HepG2 (cell line): ENCODE measurements around the gene RAET1E. TPM values are rescaled to one million over a fixed set of nuclear protein-coding genes. Genes with fewer than 3 reads are reported as not detected.

ENCODE experiments used
- AGO2 ChIP-seq: fragments of 200-400 bp; formaldehyde crosslinking; optimal IDR thresholded peaks from 2 replicates; pipeline ENCODE3; 2017; ENCODE audit warnings: mild to moderate bottlenecking, low read depth, low read length, moderate library complexity
- BCL6 ChIP-seq: IDR thresholded peaks from 2 replicates; pipeline ENCODE4 v1.6.1; 2016; ENCODE audit warnings: missing genetic modification reagents, missing compliant biosample characterization
- CREM ChIP-seq, 2 experiments: sonication (generic) in 1 of 2; formaldehyde crosslinking in 1 of 2; IDR thresholded peaks; 2 replicates each; pipeline versions ENCODE4 v1.4.0 to v1.6.1; 2016 to 2020; ENCODE audit warnings: antibody characterized with exemption in 1 of 2, mild to moderate bottlenecking in 1 of 2, missing genetic modification reagents in 1 of 2
- ERF ChIP-seq: IDR thresholded peaks from 2 replicates; pipeline ENCODE4 v1.6.1; 2018; ENCODE audit warnings: missing biosample characterization, missing genetic modification reagents
- FOSL2 ChIP-seq: sonication (generic); formaldehyde crosslinking; IDR thresholded peaks from 2 replicates; pipeline ENCODE4 v1.4.0; 2020; ENCODE audit warnings: missing genetic modification reagents
- MIER3 ChIP-seq: IDR thresholded peaks from 2 replicates; pipeline ENCODE4 v1.6.1; 2016; ENCODE audit warnings: missing compliant biosample characterization, borderline replicate concordance
- NFIC ChIP-seq: IDR thresholded peaks from 2 replicates; pipeline ENCODE4 v1.6.1; 2012; ENCODE audit warnings: mild to moderate bottlenecking, low read length, inconsistent platforms
- RARA ChIP-seq: IDR thresholded peaks from 2 replicates; pipeline ENCODE4 v1.6.1; 2016; ENCODE audit warnings: missing genetic modification reagents, missing compliant biosample characterization
- SOX5 ChIP-seq: IDR thresholded peaks from 2 replicates; pipeline ENCODE4 v1.6.1; 2016; ENCODE audit warnings: borderline replicate concordance
- STAT5B ChIP-seq: sonication (generic); formaldehyde crosslinking; IDR thresholded peaks from 2 replicates; pipeline ENCODE4 v1.4.0; 2020; ENCODE audit warnings: missing genetic modification reagents
- SUZ12 ChIP-seq: fragments of 150-350 bp; IDR thresholded peaks from 2 replicates; pipeline ENCODE4 v1.6.1; 2014; ENCODE audit warnings: low read depth, low read length
- ZIK1 ChIP-seq: sonication (generic); formaldehyde crosslinking; IDR thresholded peaks from 2 replicates; pipeline ENCODE4 v1.5.0; 2020; ENCODE audit warnings: mild to moderate bottlenecking, low read depth, missing genetic modification reagents, borderline replicate concordance
- ZNF121 ChIP-seq: sonication (generic); formaldehyde crosslinking; IDR thresholded peaks from 2 replicates; pipeline ENCODE4 v1.5.0; 2020; ENCODE audit warnings: mild to moderate bottlenecking, missing genetic modification reagents
- ZNF501 ChIP-seq: sonication (generic); formaldehyde crosslinking; IDR thresholded peaks from 2 replicates; pipeline ENCODE4 v1.5.1; 2020; ENCODE audit warnings: mild to moderate bottlenecking, moderate library complexity, missing genetic modification reagents
- polyA plus RNA-seq, 8 experiments: library from polyadenylated mRNA; depleted of rRNA in 3 of 8; stranded (reverse) in 7 of 8; unstranded in 1 of 8; fragments of >200 nt; fragmentation: Illumina TruSeq in 4 of 8; extraction: Trizol in 4 of 8; gene quantifications; 2 replicates each; pipeline versions ENCODE4 v1.2.1 to v1.2.3, GENCODE V29; 2011 to 2016; ENCODE audit warnings: low read depth in 4 of 8, missing spikeins in 1 of 8, mixed read lengths in 1 of 8; ENCODE audit not compliant: insufficient read depth in 1 of 8
- total RNA-seq, 5 experiments: library from RNA; depleted of rRNA; stranded (reverse); fragments of >200 nt; fragmentation: Illumina TruSeq; extraction: Trizol; gene quantifications; 2 replicates each; pipeline ENCODE4 v1.2.3, GENCODE V29; 2016; ENCODE audit warnings: low read depth in 1 of 5
- TF ChIP-seq, protein P1 (sequence below): sonication (generic); formaldehyde crosslinking; IDR thresholded peaks from 2 replicates; pipeline ENCODE4 v1.4.0; 2020; ENCODE audit warnings: missing genetic modification reagents
- TF ChIP-seq, protein P2 (sequence below): sonication (generic); formaldehyde crosslinking; IDR thresholded peaks from 2 replicates; pipeline ENCODE4 v1.5.1; 2020; ENCODE audit warnings: mild to moderate bottlenecking, missing genetic modification reagents, borderline replicate concordance
- TF ChIP-seq, protein P3 (sequence below): sonication (generic); formaldehyde crosslinking; IDR thresholded peaks from 2 replicates; pipeline ENCODE4 v1.4.0; 2020; ENCODE audit warnings: missing genetic modification reagents
- TF ChIP-seq, protein P4 (sequence below): IDR thresholded peaks from 2 replicates; pipeline ENCODE4 v1.6.1; 2016; ENCODE audit warnings: low read depth, borderline replicate concordance
- TF ChIP-seq, protein P5 (sequence below): sonication (generic); formaldehyde crosslinking; IDR thresholded peaks from 2 replicates; pipeline ENCODE4 v1.5.1; 2020; ENCODE audit warnings: mild to moderate bottlenecking, missing genetic modification reagents, moderate library complexity

RAET1E gene
- total and polyA plus RNA-seq, 2 of the 13 experiments (the other 11 are each of a cell fraction or from before 2014, with no cell fraction given), result not detected

DNA sequence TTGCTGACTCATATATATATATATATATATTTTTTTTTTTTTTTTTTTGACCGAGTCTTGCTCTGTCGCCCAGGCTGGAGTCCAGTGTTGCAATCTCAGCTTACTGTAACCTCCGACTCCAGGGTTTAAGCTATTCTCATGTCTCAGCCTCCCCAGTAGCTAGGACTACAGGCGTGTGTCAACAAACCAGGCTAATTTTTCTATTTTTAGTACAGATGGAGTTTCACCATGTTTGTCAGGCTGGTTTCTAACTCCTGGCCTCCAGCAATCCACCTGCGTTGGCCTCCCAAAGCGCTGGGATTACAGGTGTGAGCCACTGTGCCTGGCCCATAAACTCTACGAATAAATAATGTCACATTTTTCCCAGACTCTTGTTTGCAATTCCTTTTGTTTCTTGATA lies 38.5 kb downstream of the RAET1E start (continued):
- TF ChIP-seq, protein P1, sequence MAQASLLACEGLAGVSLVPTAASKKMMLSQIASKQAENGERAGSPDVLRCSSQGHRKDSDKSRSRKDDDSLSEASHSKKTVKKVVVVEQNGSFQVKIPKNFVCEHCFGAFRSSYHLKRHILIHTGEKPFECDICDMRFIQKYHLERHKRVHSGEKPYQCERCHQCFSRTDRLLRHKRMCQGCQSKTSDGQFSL (CRISPR knock-in tag), result no peak
- peak; percentile 48; the same call in 1 of the 2 replicates for TF ChIP-seq FOSL2 (CRISPR knock-in tag)
- no peak for TF ChIP-seq STAT5B (CRISPR knock-in tag)
- TF ChIP-seq AGO2, result no peak
- TF ChIP-seq, protein P2, sequence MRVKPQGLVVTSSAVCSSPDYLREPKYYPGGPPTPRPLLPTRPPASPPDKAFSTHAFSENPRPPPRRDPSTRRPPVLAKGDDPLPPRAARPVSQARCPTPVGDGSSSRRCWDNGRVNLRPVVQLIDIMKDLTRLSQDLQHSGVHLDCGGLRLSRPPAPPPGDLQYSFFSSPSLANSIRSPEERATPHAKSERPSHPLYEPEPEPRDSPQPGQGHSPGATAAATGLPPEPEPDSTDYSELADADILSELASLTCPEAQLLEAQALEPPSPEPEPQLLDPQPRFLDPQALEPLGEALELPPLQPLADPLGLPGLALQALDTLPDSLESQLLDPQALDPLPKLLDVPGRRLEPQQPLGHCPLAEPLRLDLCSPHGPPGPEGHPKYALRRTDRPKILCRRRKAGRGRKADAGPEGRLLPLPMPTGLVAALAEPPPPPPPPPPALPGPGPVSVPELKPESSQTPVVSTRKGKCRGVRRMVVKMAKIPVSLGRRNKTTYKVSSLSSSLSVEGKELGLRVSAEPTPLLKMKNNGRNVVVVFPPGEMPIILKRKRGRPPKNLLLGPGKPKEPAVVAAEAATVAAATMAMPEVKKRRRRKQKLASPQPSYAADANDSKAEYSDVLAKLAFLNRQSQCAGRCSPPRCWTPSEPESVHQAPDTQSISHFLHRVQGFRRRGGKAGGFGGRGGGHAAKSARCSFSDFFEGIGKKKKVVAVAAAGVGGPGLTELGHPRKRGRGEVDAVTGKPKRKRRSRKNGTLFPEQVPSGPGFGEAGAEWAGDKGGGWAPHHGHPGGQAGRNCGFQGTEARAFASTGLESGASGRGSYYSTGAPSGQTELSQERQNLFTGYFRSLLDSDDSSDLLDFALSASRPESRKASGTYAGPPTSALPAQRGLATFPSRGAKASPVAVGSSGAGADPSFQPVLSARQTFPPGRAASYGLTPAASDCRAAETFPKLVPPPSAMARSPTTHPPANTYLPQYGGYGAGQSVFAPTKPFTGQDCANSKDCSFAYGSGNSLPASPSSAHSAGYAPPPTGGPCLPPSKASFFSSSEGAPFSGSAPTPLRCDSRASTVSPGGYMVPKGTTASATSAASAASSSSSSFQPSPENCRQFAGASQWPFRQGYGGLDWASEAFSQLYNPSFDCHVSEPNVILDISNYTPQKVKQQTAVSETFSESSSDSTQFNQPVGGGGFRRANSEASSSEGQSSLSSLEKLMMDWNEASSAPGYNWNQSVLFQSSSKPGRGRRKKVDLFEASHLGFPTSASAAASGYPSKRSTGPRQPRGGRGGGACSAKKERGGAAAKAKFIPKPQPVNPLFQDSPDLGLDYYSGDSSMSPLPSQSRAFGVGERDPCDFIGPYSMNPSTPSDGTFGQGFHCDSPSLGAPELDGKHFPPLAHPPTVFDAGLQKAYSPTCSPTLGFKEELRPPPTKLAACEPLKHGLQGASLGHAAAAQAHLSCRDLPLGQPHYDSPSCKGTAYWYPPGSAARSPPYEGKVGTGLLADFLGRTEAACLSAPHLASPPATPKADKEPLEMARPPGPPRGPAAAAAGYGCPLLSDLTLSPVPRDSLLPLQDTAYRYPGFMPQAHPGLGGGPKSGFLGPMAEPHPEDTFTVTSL (CRISPR knock-in tag), result 0 out of 2 replicates have a peak, but pooled peaks have one; percentile 32
- peak; percentile 35; the same call in 1 of the 2 replicates for TF ChIP-seq ERF
- TF ChIP-seq NFIC, result peak; percentile 29; the same call in 1 of the 2 replicates
- TF ChIP-seq CREM (IDR thresholded peaks at IDR 0.05), result peak; percentile 37; the same call in 1 of the 2 replicates
- TF ChIP-seq CREM (CRISPR knock-in tag; IDR thresholded peaks at IDR 0.05), result no peak
- peak; percentile 84 for TF ChIP-seq RARA
- TF ChIP-seq BCL6 (CRISPR knock-in tag), result peak; percentile 80
- TF ChIP-seq, protein P3, sequence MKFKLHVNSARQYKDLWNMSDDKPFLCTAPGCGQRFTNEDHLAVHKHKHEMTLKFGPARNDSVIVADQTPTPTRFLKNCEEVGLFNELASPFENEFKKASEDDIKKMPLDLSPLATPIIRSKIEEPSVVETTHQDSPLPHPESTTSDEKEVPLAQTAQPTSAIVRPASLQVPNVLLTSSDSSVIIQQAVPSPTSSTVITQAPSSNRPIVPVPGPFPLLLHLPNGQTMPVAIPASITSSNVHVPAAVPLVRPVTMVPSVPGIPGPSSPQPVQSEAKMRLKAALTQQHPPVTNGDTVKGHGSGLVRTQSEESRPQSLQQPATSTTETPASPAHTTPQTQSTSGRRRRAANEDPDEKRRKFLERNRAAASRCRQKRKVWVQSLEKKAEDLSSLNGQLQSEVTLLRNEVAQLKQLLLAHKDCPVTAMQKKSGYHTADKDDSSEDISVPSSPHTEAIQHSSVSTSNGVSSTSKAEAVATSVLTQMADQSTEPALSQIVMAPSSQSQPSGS (CRISPR knock-in tag), result no peak; the same call in 1 of the 2 replicates
- TF ChIP-seq, protein P4, sequence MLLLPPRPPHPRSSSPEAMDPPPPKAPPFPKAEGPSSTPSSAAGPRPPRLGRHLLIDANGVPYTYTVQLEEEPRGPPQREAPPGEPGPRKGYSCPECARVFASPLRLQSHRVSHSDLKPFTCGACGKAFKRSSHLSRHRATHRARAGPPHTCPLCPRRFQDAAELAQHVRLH, result 0 out of 2 replicates have a peak, but pooled peaks have one; percentile 21
- no peak for TF ChIP-seq ZNF501 (CRISPR knock-in tag)
- TF ChIP-seq SOX5 (CRISPR knock-in tag), result 0 out of 2 replicates have a peak, but pooled peaks have one; percentile 39
- 0 out of 2 replicates have a peak, but pooled peaks have one; percentile 43 for TF ChIP-seq ZIK1 (CRISPR knock-in tag)
- TF ChIP-seq, protein P5, sequence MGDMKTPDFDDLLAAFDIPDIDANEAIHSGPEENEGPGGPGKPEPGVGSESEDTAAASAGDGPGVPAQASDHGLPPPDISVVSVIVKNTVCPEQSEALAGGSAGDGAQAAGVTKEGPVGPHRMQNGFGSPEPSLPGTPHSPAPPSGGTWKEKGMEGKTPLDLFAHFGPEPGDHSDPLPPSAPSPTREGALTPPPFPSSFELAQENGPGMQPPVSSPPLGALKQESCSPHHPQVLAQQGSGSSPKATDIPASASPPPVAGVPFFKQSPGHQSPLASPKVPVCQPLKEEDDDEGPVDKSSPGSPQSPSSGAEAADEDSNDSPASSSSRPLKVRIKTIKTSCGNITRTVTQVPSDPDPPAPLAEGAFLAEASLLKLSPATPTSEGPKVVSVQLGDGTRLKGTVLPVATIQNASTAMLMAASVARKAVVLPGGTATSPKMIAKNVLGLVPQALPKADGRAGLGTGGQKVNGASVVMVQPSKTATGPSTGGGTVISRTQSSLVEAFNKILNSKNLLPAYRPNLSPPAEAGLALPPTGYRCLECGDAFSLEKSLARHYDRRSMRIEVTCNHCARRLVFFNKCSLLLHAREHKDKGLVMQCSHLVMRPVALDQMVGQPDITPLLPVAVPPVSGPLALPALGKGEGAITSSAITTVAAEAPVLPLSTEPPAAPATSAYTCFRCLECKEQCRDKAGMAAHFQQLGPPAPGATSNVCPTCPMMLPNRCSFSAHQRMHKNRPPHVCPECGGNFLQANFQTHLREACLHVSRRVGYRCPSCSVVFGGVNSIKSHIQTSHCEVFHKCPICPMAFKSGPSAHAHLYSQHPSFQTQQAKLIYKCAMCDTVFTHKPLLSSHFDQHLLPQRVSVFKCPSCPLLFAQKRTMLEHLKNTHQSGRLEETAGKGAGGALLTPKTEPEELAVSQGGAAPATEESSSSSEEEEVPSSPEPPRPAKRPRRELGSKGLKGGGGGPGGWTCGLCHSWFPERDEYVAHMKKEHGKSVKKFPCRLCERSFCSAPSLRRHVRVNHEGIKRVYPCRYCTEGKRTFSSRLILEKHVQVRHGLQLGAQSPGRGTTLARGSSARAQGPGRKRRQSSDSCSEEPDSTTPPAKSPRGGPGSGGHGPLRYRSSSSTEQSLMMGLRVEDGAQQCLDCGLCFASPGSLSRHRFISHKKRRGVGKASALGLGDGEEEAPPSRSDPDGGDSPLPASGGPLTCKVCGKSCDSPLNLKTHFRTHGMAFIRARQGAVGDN (CRISPR knock-in tag), result no peak
- no peak for TF ChIP-seq SUZ12
- 0 out of 2 replicates have a peak, but pooled peaks have one; percentile 54 for TF ChIP-seq MIER3 (CRISPR knock-in tag)
- TF ChIP-seq ZNF121 (CRISPR knock-in tag), result peak; percentile 26; the same call in 1 of the 2 replicates
